Measurements from ENCODE around the gene TIA1.
"Not testable (repeated sequence)": the region's sequence is repeated elsewhere in the genome, so short reads cannot be mapped to it uniquely, and the experiment has no call there.

TIA1 gene

DNA sequence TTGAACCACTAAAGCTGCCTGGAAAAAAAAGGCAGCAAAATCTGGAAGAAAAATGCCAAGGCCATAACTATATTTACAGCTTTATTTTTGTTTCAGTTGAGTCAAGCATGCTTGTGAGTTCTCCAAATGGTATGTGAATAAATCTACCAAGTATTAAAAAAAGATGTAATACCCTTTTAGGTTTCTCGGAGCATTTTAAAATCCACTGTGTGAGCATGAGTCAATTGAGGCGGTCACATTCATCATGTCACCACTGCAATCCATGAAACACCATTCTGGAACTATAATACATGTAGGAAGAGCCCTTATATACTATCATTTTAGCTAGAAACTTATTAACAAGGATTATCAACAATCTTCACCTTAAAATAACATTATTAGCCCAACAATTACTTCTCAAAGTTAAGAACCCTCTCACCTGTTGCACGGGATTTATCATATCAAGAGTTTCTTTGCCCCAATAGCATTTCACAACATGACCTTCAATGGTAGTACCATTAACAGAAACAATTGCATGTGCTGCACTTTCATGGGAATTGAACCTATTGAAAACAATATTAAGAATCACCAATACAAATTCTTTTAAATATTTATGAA, 33.4 kb downstream of the TIA1 start:
- no peak for DNase-seq

DNA sequence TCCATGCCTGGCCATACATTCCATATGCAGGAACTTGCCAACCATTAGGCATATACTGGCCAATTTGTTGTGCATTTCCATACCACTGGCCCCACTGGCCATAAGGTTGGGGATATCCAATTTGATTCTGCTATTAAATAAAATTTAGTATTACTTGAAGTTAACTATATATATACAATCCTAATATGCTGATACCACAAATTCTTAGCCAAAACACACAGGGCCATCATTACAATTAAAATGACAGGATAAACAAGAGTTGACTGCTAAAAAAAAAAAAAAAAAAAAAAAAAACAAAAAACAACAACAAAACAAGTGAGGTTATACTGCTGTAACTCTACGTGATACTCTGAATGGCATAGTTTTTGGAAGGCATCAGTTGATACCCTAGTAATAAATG, 34.1 kb downstream of the TIA1 start:
- no peak for DNase-seq

DNA sequence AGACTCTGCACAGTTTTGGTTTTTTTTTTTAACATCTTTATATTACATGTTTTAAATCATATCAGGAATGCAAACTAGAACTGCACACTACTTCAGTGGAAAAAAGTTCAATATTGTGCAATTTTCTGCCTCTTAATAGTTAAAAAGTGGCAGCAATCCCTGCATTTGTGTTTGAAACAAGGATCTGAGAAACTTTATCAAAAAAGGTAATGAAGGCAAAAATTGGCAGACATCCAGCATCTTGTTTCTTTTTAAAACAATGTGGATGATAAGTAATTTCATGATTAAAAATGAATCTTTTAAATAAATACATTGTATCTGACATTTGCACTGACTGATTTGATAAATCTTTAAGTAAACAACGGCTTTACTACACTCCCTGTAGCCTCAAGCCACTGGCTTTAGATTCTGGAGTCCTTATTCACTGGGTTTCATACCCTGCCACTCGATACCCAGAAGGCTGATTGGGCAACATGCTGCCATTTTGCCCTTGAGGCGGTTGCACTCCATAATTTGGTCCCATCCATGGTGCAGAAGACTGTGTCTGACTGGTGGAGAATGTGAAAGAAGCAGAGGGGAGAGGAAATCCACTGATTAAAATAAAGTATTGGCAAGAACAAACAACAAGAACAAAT, 36.0 kb downstream of the TIA1 start:
- no peak for DNase-seq

DNA sequence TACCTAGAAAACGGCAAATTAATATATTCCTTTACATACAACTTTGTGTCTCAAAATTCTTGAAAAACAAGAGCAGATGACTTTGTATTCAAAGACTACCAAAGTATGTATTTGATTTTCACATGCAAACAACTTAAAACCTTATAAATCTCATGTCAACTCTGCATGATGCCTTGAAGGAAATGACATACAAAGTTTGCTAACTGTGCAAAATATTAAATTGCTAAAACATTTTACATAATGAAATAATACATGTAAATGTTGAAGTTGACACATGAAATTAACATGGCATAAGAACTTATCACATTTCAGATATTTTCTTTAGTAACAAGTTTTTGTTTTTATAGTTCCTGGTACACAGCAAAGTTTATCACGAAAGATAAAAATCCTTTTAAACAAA, 36.8 kb downstream of the TIA1 start:
- no peak for DNase-seq

DNA sequence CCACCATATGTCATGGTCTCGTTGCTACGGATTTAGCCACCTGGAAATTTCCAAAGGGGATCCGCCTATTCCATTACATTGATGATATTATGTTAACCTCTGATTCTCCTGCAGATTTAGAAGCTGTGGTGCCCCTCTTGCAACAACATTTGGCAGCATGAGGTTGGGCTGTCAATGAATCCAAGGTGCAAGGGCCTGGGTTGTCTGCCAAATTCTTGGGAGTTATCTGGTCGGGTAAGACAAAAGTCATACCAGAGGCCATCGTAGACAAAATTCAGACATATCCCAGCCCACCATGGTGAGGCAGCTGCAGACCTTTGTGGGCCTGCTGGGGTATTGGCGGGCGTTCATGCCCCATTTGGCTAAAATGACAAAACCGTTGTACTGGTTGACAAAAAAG, 44.0 kb downstream of the TIA1 start:
- DNase-seq: no peak

DNA sequence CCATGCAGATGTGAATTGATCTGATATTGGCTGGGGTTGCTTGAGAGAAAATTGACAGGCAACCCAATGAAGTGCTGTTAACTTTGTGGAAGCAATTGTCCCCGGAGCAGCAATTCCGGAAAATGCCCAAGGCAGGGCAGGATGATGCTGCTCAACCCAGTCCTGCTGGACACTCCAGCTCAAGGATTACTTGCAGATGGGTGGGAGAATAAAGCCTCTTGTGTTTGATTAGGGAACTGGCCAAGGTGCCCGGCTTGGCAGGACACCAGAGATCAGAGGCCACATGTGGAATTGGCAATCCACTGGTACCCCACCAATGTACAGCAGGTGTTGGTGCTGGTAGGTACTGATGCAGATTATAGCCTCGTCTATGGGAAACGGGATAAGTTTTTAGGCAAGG, 45.3 kb downstream of the TIA1 start:
- no peak for DNase-seq

DNA sequence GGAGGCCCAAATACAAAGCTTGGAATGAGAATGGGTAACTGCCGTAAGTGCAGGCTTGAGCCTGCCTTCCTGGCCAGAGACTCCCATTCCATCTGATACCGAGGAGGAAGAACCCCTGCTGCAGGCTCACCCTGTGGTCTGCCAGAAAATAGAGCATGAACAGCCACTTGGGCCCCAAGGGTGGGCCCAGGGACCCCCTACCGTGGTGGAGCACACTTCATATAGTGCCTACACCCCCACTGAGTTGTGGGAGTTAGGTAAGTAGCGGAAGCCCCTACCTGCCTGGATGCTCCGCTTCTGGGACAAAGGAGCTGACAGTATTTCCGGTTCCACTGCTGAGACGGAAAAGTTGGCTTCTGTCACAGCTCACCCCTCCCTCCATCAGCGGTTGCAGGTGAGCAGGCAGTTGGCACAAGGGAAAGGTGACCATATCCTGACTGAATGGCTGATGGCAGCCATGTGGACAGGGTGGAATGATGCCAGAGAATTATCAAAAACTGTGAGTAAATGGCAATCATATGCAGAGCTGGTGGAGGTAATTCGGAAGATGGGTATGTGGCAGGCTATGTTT, 46.1 kb downstream of the TIA1 start:
- no peak for DNase-seq

DNA sequence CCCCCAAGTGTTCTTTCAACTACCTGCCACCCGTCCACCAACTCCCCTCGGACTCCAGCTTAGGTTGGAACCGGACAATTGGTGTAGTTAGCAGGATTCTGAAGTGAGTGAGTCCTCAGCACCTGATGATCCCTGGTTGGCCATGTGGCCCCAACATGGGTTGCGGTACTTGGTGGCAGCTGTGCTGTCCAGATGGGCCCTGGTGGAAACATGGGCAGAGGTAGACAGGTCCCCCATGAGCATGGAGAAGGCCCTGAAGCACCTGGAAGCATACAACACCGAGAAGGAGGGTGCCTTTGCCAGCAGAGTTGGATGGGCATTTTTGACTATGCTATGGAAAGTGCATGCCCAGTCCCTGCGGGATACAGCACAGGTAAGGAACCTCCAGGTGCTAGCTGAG, 46.6 kb downstream of the TIA1 start:
- no peak for DNase-seq

DNA sequence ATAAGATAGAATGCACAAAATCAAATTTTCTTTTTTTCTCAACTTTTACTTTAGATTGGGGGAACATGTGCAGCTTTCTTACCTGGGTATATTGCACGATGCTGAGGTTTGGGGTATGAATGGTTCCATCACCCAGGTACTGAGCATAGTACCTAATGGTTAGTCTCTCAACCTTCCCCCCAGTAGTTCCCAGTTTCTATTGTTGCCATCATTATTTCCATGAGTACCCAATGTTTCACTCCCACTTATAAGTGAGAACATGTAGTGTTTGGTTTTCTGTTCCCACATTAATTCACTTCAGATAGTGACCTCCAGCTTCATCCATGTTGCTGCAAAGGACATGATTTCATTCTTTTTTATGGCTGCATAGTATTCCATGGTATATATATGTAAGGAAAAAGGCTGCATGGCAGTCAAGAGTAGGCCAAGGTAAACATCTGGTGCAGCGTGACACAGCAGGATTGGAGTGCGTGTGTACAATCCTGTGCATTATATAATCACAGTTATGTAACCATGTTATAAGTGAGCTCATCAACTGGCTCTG, 47.1 kb downstream of the TIA1 start:
- DNase-seq: no peak

DNA sequence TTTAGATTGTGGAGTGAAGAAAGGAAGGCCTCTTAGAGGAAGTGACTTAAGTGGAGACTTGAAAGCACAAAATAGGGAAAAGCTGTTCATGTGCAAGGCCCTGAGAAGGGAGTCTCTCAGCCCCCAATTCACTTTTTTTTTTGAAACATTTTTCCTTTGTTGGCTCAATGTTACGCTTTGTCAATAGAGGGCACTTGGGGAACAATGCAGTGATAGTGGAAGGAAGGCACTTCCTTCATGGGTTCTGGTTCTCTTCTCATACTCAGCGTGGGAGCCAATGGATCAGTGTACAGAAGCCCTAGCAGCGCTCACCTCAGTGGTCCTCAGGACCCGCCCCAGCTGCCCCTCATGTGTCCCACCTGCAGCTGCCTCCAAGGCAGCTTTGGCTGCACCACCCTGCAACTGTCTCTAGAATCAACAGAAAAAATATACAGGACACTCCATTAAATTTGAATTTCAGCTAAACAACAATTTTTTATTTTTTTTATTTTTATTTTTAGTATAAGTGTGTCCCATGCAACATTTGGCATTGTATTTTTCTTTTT, 49.0 kb downstream of the TIA1 start:
- DNase-seq: no peak

DNA sequence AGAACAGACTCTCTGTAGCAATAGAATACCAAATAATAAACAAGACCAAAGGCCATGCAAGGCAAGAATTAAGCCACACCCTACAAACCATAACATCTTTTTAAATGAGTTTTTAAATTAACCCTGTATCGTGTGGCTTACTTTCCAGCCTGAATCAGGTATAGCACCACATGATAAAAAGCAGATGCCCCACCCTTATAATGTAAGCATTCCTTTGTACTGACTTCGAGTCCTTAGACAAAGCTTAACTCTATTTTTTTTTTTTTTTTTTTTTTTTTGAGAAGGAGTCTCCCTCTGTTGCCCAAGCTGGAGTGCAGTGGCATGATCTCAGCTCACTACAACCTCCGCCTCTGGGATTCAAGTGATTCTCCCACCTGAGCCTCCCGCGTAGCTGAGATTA, 55.9 kb downstream of the TIA1 start:
- DNase-seq: no peak

DNA sequence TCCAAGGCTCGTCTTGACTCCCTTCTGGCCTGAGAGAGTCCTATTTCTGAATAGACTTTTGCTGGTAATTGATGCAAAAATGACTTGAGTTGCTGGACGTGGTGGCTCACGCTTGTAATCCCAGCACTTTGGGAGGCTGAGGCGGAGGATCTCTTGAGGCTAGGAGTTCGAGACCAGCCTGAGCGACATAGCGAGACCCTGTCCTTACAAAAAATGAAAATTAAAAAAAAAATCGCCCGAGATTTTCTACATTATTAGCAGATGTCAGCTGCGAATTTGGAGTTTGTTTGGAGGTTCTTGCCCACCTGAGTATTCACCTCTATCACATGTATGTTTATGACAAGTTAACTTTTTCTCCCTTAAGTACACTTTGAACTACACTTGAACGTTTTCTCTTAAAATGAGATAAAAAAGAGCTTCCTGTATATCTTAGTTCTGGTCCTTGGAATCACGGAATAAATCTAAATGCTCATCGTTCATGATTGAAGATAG, 57.1 kb downstream of the TIA1 start:
- no peak for DNase-seq

DNA sequence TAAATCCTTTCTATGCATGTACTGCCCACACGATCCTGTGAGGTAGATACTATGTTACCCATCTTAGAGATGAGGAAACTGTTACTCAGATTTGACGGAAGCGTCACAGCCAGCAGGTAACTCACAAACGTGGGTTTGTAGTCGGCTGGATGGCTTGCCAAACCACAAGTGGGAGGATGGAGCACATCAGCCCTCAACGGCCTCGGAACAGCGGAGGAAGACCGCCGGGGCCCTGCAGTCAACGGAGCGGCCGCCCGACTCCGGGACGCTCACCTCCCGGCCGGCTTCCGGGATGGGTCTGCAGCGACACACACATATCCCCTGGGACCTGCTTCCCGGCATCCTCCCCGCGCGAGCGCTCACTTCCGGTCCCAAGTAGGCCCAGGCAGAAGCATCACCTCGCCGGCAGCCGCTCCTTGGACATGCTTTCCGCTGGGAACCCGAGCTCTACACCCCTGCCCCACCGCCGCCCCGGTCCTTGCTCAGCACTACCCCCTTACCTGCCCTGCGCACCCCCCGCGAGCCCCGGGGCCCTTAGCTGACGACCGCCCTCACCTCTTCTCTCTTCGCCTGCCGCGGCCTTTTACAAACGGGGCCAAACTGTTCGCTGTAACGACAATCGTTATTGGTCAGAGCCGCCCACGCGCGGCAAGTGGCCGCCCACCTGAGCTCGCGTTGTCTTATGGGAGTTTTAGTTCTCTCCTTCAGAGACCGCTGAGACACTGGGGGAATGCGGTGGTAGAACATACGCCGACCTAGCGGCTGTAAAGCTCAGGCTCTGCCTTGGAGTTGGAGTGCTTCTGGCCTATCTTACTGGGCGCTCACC, 57.8 kb downstream of the TIA1 start, which contains the start of gene C2orf42:
C2orf42 (minus strand) TSS at position 602 of the 826 bp plus-strand sequence. CDS start 9,034 bp downstream, outside the sequence.
- DNase-seq: peak; percentile 97

DNA sequence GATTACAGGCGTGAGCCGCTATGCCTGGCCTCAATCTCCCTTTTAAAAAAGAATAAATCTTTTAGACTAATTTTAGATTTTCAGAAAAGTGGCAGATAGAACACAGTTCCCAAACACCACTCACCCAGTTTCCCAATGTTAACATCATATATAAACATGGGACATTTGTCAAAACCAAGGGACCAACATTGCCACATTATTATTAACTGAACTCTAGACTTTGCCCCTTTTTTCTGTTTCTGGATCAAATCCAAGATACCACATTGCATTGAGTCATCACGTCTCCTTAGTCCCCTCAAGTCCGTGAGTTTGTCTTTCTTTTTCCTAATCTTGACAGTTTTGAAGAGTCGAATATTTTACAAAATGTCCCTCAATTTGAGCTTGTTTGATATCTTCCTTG, 60.0 kb downstream of the TIA1 start:
- DNase-seq: no peak

DNA sequence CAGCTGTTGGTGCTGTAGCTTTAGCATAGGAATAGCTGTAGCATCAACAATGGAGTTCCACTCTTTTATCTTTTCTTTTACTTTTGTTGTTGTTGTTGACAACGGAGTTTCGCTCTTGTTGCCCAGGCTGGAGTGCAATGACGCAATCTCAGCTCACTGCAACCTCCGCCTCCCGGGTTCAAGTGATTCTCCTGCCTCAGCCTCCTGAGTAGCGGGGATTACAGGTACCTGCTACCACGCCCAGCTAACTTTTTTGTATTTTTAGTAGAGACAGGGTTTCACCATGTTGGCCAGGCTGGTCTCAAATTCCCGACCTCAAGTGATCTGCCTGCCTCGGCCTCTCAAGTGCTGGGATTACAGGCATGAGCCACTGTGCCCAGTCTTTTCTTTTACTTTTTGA, 61.3 kb downstream of the TIA1 start:
- not testable (repeated sequence) for DNase-seq

DNA sequence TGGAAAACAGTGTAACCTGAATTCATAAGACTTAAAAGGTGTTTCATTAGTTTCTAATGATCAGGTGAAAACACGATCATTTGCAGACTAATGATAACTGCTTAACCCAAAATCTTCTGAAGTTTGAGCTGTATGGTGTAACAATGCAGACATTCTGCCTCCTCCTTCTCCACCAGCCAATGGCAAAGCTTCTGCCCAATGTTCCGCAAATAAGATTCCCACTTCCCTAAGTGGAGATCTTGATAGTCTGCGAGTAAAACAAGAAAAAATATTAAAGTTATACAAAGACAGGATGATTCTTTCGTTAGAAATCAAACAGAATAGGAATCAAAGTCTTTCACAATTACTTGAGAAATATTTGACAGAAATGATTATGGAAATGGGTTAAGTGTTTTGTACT, 65.7 kb downstream of the TIA1 start:
- DNase-seq: no peak

DNA sequence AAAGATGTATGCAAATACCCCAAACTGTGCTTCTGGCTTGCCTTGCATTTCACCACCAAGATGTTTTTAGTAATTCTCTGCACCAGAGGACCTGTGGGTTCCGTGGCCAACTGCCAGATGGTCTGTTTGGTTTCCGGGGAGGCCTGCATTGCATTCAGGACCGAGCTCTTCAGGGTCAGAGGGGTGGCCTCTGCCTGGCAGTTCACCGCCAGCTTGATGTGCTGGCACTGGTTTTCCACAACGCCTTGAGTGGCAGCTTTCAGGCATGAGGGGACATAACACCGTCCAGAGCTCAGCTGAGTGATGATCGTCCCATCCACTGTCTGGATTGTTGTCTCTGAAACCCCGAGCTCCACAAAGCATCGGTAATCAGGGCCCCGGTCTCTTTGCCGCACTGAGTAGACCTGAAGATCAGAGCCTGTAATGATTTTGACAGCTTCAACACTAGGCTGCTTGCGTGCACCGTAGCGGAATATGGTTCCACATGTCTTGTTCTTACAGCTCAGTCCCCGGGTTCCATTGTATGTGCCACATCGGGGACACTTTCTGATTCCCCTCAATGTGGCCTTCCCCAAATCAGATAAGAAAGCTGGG, 67.0 kb downstream of the TIA1 start:
- DNase-seq: no peak

DNA sequence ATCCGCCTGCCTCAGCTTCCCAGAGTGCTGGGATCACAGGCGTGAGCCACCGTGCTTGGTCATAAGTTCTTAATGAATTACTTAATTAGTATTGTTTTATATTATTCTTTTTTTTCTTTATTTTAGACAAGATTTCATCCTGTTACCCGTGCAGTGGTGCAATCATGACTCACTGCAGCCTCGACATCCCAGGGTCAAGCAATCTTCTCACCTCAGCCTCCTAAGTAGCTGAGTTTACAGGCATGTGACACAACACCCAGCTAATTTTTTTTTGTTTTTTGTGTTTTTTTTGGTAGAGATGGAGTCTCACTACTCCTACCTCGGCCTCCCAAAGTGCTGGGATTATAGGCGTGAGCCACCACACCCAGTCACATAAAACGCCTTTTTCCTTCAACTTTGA, 74.9 kb downstream of the TIA1 start:
- no peak for DNase-seq

DNA sequence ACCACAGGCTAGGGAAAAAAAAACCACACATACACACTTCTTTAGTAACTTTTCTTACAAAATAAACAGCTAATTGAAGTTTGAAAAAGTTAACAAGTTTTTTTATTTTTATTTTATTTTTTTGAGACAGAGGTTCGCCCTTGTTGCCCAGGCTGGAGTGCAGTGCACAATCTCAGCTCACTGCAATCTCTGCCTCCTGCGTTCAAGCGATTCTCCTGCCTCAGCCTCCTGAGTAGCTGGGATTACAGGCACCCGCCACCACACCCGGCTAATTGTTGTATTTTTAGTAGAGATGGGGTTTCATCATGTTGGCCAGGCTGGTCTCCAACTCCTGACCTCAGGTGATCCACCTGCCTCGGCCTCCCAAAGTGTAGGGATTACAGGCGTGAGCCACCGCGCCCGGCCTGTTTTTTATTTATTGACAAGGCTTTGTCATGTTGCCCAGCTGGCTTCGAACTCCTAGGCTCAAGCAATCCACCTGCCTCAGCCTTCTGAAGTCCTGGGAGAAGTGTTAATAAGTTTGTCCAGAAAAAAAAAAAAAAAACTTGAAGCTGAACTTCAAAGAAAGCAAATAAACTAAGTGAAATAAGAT, 78.7 kb downstream of the TIA1 start:
- not testable (repeated sequence) for DNase-seq

DNA sequence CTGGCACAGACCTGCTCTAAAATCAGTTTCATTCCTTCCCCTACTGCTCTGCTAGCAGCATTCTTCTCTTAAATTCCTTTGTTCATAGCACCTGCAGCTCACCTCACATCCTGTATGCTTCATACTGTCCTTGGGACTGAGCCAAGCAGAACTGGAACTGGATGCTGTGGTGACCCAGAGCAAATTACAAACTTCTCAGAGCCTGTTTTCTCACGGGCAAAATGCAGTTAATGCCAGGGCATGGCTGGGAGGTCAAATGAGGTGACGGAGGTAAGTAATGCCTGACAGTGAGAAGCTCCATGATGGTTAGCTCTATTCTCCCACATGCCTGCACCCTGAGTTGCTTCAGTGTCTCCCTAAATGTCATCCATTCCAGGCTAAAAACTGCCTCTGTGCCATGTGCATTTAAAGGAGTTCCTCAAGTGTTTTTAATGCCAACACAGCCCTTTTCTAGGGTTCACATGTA, 87.3 kb downstream of the TIA1 start:
- DNase-seq: no peak

DNA sequence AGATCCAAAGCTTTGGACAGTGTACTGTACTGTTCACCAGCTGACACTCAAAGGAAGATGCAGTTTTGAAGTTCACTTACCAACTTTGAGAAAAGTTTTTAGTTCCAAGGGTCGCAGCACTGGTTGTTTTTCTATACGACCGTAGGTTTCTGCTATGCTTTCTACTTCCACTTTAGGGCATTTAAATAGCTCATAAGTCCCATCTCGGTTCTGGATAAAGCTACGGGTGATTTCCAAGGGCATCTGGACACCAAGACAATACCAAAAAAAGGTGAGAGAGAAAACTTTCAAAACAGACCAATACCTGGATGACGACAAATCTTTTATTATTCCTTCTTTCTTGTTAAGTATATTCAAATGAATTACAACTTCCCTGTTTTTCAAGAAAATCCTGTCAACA, 87.9 kb downstream of the TIA1 start:
- no peak for DNase-seq

Data from CD4-positive, alpha-beta T cell treated with Interleukin-10 for 1 hour (primary cell).